Endodermal cell (in vitro differentiated cells): Measurements from ENCODE around the gene CYP2W1. TPM values are rescaled to one million over a fixed set of nuclear protein-coding genes. Genes with fewer than 3 reads are reported as not detected.

Experiments
- DNase-seq: peaks from one replicate; pipeline ENCODE4 v3.0.0-alpha.2; 2017
- H3K27ac ChIP-seq: 2 replicates; pipeline ENCODE4 v1.5.1; 2013; ENCODE audit warnings: mild to moderate bottlenecking, low read depth, low read length, moderate library complexity
- H3K27me3 ChIP-seq: 2 replicates; pipeline ENCODE4 v1.6.1; 2013; ENCODE audit warnings: mild to moderate bottlenecking, low read length, moderate library complexity; ENCODE audit not compliant: insufficient read depth, control insufficient read depth, poor library complexity, severe bottlenecking
- H3K36me3 ChIP-seq: 2 replicates; pipeline ENCODE4 v1.7.0; 2013; ENCODE audit warnings: mild to moderate bottlenecking, low read length, moderate library complexity; ENCODE audit not compliant: control insufficient read depth, insufficient read depth
- H3K4me1 ChIP-seq: one replicate; pipeline ENCODE4 v1.7.0; 2013; ENCODE audit warnings: low read length; ENCODE audit not compliant: control insufficient read depth, insufficient read depth
- H3K4me3 ChIP-seq: 2 replicates; pipeline ENCODE4 v1.5.1; 2013; ENCODE audit warnings: mild to moderate bottlenecking, low read length, moderate library complexity
- H3K9ac ChIP-seq: 2 replicates; pipeline ENCODE4 v1.6.1; 2013; ENCODE audit warnings: mild to moderate bottlenecking, low read length, moderate library complexity; ENCODE audit not compliant: poor library complexity, severe bottlenecking; ENCODE audit errors: extremely low read depth
- H3K9me3 ChIP-seq: 2 replicates; pipeline ENCODE4 v1.6.1; 2013; ENCODE audit warnings: mild to moderate bottlenecking, low read length, moderate library complexity; ENCODE audit not compliant: control insufficient read depth
- H3K27ac Mint-ChIP-seq: 2 replicates; pipeline ENCODE4 v1.8.0; 2020; ENCODE audit warnings: mixed read lengths
- H3K27me3 Mint-ChIP-seq: 2 replicates; pipeline ENCODE4 v1.8.0; 2021; ENCODE audit warnings: mild to moderate bottlenecking, mixed read lengths; ENCODE audit not compliant: insufficient read depth
- H3K36me3 Mint-ChIP-seq: 2 replicates; pipeline ENCODE4 v1.8.0; 2020; ENCODE audit warnings: low read depth, mixed read lengths
- H3K4me1 Mint-ChIP-seq: 2 replicates; pipeline ENCODE4 v1.8.0; 2020; ENCODE audit warnings: mixed read lengths
- H3K4me3 Mint-ChIP-seq: 2 replicates; pipeline ENCODE4 v1.8.0; 2020; ENCODE audit warnings: mild to moderate bottlenecking, moderate library complexity, mixed read lengths
- H3K9me3 Mint-ChIP-seq: 2 replicates; pipeline ENCODE4 v1.8.0; 2020; ENCODE audit warnings: mild to moderate bottlenecking, mixed read lengths
- WGBS, 2 experiments: methylation state at CpG; one replicate each; pipeline versions ENCODE4 v1.1.5 to v1.1.7; 2013; ENCODE audit warnings: missing lambda C conversion rate in 2 of 2, mixed read lengths in 1 of 2; ENCODE audit not compliant: insufficient coverage in 1 of 2, insufficient read length in 1 of 2; 5-methylcytosine and 5-hydroxymethylcytosine counted together
- total RNA-seq, 2 donors: library from RNA; stranded (reverse); fragmentation: NEBNext Ultra II Directional in 1 of 2; extraction: Animal tissue kit (Norgen Biotek cat#: 25700) in 1 of 2; gene quantifications; 2 replicates in 1 of 2; 3 replicates in 1 of 2; pipeline ENCODE4 v1.2.1, GENCODE V29; 2021
- TF ChIP-seq, protein P1 (sequence below): fragments of 200-600 bp; sonication (generic); conservative IDR thresholded peaks from 2 replicates; pipeline ENCODE4 v1.5.0; 2021; ENCODE audit warnings: antibody characterized with exemption, mild to moderate bottlenecking

Gene CYP2W1
- total RNA-seq, 2 donors from 2014 or later: not detected

DNA sequence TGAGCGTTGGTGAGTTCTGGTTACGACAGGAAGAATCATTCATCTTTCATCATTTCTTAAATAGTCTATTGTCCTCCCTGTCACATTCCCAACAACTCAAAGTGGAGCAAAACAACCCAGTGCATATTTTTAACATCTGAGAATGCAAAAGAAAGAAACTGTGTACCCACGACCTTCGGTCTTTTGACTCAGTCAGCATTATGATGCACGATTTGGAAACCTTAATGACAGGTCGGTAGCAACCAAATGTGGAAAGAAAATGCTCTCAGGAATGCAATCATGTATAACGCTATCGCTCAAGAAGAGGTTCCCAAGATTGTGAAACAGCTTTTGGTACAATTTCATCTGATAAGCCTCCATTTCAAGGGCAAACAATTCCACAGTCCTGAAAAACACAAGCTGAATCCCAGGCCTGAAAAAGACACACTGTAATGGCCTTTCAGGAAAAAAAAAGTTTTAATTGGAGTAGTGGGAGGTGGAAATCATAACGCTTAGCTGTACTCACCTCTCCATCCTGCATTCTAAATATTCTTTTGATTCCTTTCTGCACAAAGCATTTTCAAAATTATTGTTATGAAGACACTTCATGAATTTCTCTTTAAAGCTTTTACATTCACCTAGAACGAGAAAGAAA, 10.2 kb upstream of the CYP2W1 start:
- Mint-ChIP-seq H3K27me3 (no peaks in the 10 kb centered on the region), H3K27ac (no peak overlapping the region), H3K36me3 (peaks cover 32% of the 10 kb centered on the region), H3K9me3 (no peaks in the 10 kb centered on the region), H3K4me3 (no peak overlapping the region), H3K4me1 (peaks cover 16% of the 10 kb centered on the region)
- Histone ChIP-seq H3K4me1 (peaks cover 4% of the 10 kb centered on the region), H3K4me3 (no peak overlapping the region), H3K36me3 (peaks cover 37% of the 10 kb centered on the region), H3K9me3 (no peaks in the 10 kb centered on the region), H3K9ac (no peak overlapping the region), H3K27me3 (no peaks in the 10 kb centered on the region), H3K27ac (no peak overlapping the region)
- DNase-seq: no peak
- TF ChIP-seq, protein P1, sequence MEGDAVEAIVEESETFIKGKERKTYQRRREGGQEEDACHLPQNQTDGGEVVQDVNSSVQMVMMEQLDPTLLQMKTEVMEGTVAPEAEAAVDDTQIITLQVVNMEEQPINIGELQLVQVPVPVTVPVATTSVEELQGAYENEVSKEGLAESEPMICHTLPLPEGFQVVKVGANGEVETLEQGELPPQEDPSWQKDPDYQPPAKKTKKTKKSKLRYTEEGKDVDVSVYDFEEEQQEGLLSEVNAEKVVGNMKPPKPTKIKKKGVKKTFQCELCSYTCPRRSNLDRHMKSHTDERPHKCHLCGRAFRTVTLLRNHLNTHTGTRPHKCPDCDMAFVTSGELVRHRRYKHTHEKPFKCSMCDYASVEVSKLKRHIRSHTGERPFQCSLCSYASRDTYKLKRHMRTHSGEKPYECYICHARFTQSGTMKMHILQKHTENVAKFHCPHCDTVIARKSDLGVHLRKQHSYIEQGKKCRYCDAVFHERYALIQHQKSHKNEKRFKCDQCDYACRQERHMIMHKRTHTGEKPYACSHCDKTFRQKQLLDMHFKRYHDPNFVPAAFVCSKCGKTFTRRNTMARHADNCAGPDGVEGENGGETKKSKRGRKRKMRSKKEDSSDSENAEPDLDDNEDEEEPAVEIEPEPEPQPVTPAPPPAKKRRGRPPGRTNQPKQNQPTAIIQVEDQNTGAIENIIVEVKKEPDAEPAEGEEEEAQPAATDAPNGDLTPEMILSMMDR: no peak
- WGBS, 2 experiments: 95 to 96% methylated on average over 8 to 10 of the region's 10 CpGs

DNA sequence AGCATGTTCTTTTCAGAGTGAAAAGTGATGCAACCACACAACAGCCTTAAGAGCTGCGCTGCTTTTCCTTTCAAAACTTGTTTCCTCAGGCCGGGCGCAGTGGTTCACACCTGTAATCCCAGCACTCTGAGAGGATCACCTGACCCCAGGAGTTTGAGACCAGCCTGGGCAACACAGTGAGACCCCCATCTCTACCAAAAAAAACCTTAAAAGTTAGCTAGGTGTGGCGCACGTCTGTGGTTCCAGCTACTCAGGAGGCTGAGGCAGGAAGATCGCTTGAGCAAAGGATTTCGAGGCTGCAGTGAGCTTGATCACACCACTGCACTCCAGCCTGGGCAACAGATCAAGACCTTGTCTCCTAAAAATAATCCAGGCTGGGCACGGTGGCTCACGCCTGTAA, 9.7 kb upstream of the CYP2W1 start:
- no peak overlapping the region for H3K27ac Mint-ChIP-seq

DNA sequence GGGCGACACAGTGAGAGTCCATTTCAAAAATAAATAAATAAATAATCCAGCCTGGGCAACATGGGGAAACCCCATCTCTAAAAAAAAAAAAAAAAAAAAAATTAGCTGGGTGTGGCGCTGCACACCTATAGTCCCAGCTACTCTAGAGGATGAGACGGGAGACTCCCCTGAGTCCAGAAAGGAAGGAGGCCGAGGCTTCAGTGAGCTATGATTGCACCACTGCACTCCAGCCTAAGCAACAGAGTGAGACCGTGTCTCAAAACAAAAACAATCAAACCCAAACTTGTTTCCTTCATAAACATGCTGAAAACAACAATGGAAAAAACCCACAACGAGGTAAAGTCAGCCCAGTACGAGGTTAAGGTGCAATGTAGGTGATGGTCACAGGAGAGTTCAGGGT, 8.8 kb upstream of the CYP2W1 start:
- Histone ChIP-seq H3K27ac (no peak overlapping the region), H3K36me3 (peaks cover 28% of the 10 kb centered on the region), H3K4me1 (peaks cover 4% of the 10 kb centered on the region), H3K9me3 (no peaks in the 10 kb centered on the region), H3K9ac (peak overlapping the region; percentile 80), H3K27me3 (no peaks in the 10 kb centered on the region), H3K4me3 (peak overlapping the region; percentile 89)
- DNase-seq: no peak
- no peaks in the 10 kb centered on the region for H3K27me3 Mint-ChIP-seq
- peaks cover 22% of the 10 kb centered on the region for H3K36me3 Mint-ChIP-seq
- TF ChIP-seq, protein P1: no peak
- H3K4me3 Mint-ChIP-seq: peak overlapping the region; percentile 86
- H3K27ac Mint-ChIP-seq: peak overlapping the region; percentile 83
- H3K4me1 Mint-ChIP-seq: peaks cover 19% of the 10 kb centered on the region
- 74 to 80% methylated on average over 1 to 7 of the region's 7 CpGs for WGBS, 2 experiments
- H3K9me3 Mint-ChIP-seq: no peaks in the 10 kb centered on the region

More for the DNA sequence above, 9.7 kb upstream of the CYP2W1 start:
- Histone ChIP-seq H3K27ac (no peak overlapping the region), H3K9ac (no peak overlapping the region), H3K4me1 (peaks cover 4% of the 10 kb centered on the region), H3K36me3 (peaks cover 36% of the 10 kb centered on the region), H3K9me3 (no peaks in the 10 kb centered on the region), H3K4me3 (no peak overlapping the region), H3K27me3 (no peaks in the 10 kb centered on the region)
- H3K9me3 Mint-ChIP-seq: no peaks in the 10 kb centered on the region
- H3K4me1 Mint-ChIP-seq: peaks cover 19% of the 10 kb centered on the region
- H3K4me3 Mint-ChIP-seq: no peak overlapping the region
- TF ChIP-seq, protein P1: no peak
- no peak for DNase-seq
- H3K36me3 Mint-ChIP-seq: peaks cover 28% of the 10 kb centered on the region
- H3K27me3 Mint-ChIP-seq: no peaks in the 10 kb centered on the region
- 96 to 98% methylated on average over 8 to 9 of the region's 9 CpGs for WGBS, 2 experiments
